ENCODE data around the gene GCNA.

The GCNA gene

GRCh38 chrX:71615954-71616353 lies 37.7 kb downstream of the GCNA start:
- peak in 1 of 3 experiments; percentile 20 for DNase-seq (ENCODE audit: low read depth in 3 of 3)

- DNase-seq (ENCODE audit: low read depth in 3 of 3) = no peak
Measured at GRCh38 chrX:71616672-71617529, 38.7 kb downstream of the GCNA start.

- DNase-seq (ENCODE audit: low read depth in 3 of 3) = no peak
Measured at GRCh38 chrX:71617742-71618141, 39.5 kb downstream of the GCNA start.

DNA sequence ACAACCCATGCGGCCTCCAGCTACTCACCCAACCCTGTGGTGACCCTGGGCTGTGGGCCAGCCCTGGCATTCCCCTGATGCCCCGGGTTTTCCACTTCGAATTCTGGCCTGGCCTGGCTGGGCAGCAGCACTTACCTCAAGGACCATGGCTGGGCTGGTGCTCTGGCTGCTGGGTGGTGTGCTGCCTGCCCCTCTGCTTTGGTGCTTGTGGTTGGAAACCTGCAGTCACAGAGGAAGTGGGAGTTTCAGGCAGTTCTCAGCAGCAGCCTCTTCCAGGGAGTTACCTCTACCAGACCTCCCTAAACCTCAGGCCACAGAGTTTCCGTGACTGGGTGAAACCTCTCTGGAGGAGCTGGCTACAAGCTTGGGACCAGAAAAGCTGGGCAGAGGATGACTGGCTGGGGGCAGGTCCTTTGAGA lies 40.1 kb downstream of the GCNA start, which contains the start of gene CXCR3:
Gene CXCR3, minus strand, starts transcription at position 209 of the 419 bp plus-strand sequence. Its CDS starts 62 bp downstream, at position 147.
- peak; percentile 42 to 74 (median 52) for DNase-seq (ENCODE audit: low read depth in 3 of 3)

GRCh38 chrX:71618787-71619186 lies 40.5 kb downstream of the GCNA start:
- no peak for DNase-seq (ENCODE audit: low read depth in 3 of 3)

DNA sequence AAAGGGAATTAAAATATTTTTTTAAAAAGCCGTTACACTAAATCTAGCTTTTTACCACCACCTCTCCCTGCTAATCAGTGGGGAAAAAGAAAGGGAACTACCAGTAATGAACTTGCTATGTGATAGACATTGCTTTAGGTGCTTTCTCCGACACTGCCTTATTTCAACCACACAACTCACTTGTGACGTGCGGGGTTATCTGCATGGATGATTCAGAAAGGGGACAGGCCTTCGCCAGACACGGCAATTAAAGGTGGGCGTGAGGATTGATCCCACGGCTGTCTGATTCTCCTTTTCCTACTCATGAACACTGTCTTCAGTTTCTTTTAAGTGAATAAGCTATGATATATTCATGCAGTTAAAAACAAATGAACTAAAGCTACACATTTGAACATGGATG lies 41.0 kb downstream of the GCNA start:
- peak; percentile 45 to 65 (median 61) for DNase-seq (ENCODE audit: low read depth in 3 of 3)

GRCh38 chrX:71619986-71620385 lies 41.7 kb downstream of the GCNA start:
- no peak for DNase-seq (ENCODE audit: low read depth in 3 of 3)

DNA sequence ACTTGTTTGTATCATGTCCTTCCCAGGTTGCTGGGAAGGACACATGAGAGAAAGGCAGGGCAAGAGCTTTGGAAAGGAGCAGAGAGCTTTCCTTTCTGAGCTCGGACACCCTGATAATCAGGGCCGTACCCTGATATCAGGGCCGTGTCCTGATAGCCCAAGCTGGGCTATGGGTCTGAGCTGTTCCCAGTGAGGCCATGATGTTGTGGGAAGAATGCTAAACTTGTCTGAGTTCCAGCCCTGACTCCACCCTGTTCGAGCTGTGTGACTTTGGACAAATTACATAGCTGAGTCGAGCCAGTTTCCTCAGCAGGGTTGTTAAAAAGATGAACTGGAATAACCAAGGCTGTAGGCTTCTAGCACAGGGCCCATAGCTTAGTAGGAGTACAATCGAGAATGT lies 43.4 kb downstream of the GCNA start:
- DNase-seq (ENCODE audit: low read depth in 3 of 3) = no peak

GRCh38 chrX:71622032-71622575 lies 43.9 kb downstream of the GCNA start:
- DNase-seq (ENCODE audit: low read depth in 3 of 3) = no peak

DNA sequence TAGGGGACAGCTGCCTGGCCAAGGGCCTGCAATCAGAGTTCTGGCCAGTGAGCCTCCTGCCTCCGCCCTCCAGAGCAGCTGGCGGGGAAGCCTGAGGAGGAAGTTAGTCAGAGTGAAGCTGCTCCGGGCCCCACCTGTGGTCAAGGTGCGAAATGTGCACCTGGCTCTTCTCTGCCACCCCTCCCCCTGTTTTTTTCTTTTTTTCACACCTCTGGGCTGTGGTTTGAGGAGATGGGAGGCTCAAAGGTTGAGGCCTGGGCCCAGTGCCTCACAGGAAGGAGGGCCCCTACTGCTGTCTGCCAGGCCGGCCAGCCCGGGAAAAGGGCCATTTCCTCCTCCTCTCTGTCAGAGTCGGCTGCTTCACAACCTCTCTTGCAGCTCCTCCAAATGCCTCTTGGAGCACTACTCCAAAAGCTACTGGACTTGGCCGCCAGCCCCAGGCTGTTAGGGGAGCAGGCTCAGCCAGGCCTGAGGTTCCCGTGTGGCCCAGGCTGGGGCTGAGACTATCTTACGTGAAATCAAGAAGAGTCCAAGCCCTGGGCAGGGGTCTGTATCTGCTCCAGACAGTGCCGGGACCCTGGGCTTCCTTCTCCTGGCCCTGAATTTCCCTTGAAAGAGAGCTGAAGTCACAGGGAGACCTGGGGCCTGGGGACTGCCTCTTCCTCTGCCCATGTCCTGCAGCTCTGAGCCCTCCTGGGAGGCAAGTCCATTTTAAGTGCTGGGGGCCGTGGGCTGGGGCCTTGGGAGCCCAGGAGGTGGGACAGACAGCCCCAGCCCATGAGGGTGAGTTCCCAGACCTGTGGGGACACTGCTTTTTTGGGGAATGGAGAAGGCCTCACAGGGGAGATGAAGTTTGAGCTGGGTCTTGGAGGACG lies 44.6 kb downstream of the GCNA start:
- peak; percentile 40 to 63 (median 46) for DNase-seq (ENCODE audit: low read depth in 3 of 3)

DNA sequence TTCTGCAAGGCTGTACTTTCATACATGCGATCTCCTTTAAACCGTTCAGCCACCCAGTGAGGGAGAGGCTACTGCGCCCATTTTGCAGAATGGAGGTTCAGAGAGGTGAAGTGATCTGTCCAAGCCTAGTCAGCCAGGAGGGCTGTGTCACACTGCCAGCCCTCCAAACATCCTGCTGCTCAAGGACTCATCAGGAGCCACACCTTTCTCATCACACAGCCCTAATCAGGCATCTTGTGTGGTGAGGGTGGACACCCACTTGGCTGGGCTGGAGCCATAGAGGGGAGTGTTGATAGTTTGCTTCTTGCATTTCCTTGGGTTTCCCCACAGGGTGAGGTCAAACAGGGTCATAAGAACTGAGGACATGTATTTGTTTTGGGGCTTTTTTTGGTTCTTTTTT lies 45.5 kb downstream of the GCNA start:
- no peak for DNase-seq (ENCODE audit: low read depth in 3 of 3)

DNA sequence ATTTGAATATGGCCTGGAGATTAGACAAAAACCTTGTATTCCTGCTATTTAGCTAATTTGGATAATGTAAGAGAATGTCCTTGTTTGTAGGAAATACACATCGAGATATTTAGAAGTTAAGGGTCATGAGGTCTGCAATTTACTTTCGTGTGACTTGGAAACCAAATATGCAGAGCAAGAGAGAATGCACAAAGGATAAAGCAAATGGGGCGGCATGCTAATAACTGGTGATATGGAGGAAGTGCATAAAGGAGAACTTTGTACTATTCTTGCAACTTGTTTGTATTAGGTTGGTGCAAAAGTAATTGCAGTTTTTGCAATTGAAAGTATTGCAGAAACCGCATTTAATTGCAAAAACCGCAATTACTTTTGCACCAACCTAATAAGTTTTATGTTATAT lies 47.2 kb downstream of the GCNA start:
- DNase-seq (ENCODE audit: low read depth in 3 of 3) = no peak

- DNase-seq (ENCODE audit: low read depth in 3 of 3) = no peak
Measured at GRCh38 chrX:71626576-71626975, 48.3 kb downstream of the GCNA start.

- DNase-seq (ENCODE audit: low read depth in 3 of 3) = no peak
Measured at GRCh38 chrX:71627588-71628404, 49.6 kb downstream of the GCNA start.

DNA sequence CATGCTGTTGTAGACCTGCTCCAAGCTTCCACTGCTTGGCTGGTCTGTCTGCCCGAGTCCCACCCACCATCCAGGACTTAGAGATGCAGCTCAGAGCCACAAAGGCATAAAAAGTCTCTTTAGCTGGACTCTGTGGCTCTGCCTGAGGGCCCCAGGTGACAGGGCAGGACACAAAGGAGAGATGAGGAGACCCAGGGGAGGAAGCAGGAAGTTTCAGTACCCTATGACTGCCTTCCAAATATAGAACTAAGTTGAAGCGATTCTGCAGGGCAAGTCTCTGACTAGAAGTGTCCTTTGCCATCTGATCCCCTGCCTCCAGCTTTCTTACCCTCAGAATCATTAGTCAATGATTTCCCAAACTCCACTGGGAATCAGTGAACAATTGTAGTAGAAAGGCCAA lies 51.2 kb downstream of the GCNA start:
- DNase-seq (ENCODE audit: low read depth in 3 of 3) = no peak

- DNase-seq (ENCODE audit: low read depth in 3 of 3) = no peak
Measured at GRCh38 chrX:71632923-71633657, 54.9 kb downstream of the GCNA start.

DNA sequence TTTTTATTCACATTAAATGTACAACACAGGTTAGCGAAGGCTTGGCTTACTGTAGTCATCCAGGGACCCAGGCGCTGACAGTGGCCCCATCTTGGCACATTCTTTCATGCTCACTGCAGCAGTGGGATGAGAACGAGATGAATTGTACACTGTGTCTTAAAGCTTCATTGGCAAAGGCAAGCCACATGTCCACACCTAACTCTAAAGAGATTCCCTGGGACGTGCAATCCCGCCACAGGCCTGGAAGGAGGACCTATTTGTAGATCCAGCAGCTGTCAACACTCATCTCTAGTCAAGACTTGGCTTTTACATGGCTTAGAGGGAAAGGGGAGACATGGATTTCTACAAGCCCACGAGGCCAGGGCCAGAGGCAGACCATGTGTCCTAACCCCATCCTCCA lies 56.1 kb downstream of the GCNA start:
- no peak for DNase-seq (ENCODE audit: low read depth in 3 of 3)

GRCh38 chrX:71636438-71637252 lies 58.4 kb downstream of the GCNA start:
- no peak for DNase-seq (ENCODE audit: low read depth in 3 of 3)

- no peak for DNase-seq (ENCODE audit: low read depth in 3 of 3)
Measured at GRCh38 chrX:71637253-71637618, 59.0 kb downstream of the GCNA start.

DNA sequence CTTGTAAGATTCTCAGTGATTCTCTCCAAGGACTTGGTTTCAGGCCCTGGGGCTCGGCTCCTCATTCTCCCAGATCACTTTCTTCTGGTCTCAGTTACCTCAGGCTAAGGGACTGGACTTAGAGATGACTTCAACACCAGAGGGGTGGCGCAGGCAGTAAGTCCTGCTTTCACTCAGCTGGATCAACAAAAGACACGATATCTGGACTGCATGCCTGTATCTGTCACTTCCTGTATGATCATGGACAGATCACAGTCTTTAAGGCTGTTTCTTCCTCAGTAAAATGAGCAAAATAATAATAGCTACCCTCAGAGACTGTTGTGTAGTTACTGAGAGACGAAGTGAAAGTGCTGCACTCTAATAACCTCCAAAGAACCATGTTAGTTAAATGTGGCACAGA lies 59.6 kb downstream of the GCNA start:
- DNase-seq (ENCODE audit: low read depth in 3 of 3) = no peak

Data from stimulated activated CD4-positive, alpha-beta T cell treated with anti-CD3 and anti-CD28 coated beads, TNF-alpha, amount 100 ng/mL, for 24 hours (primary cell).